Endothelial cell (in vitro differentiated cells): ENCODE results near the gene AKAP11. TPM values are rescaled to one million over a fixed set of nuclear protein-coding genes. Genes with fewer than 3 reads are reported as not detected.
"Not testable (repeated sequence)": the region's sequence is repeated elsewhere in the genome, so short reads cannot be mapped to it uniquely, and the experiment has no call there.

Source experiments
- DNase-seq: peaks from one replicate; pipeline ENCODE4 v3.0.0; 2021; ENCODE audit warnings: low spot score
- H3K27ac Mint-ChIP-seq: one replicate; pipeline ENCODE4 v1.8.0; 2021; ENCODE audit warnings: mixed read lengths, inconsistent platforms; ENCODE audit not compliant: unreplicated experiment
- H3K27me3 Mint-ChIP-seq: one replicate; pipeline ENCODE4 v1.8.0; 2021; ENCODE audit warnings: mild to moderate bottlenecking, moderate library complexity, mixed read lengths, inconsistent platforms; ENCODE audit not compliant: unreplicated experiment
- H3K36me3 Mint-ChIP-seq: one replicate; pipeline ENCODE4 v1.8.0; 2021; ENCODE audit warnings: mild to moderate bottlenecking, low read depth, mixed read lengths, inconsistent platforms; ENCODE audit not compliant: unreplicated experiment
- H3K4me1 Mint-ChIP-seq: one replicate; pipeline ENCODE4 v1.8.0; 2021; ENCODE audit warnings: mild to moderate bottlenecking, mixed read lengths, inconsistent platforms; ENCODE audit not compliant: unreplicated experiment
- H3K4me3 Mint-ChIP-seq: one replicate; pipeline ENCODE4 v1.8.0; 2021; ENCODE audit warnings: mild to moderate bottlenecking, mixed read lengths, inconsistent platforms; ENCODE audit not compliant: unreplicated experiment
- H3K9me3 Mint-ChIP-seq: one replicate; pipeline ENCODE4 v1.8.0; 2021; ENCODE audit warnings: mixed read lengths, inconsistent platforms; ENCODE audit not compliant: unreplicated experiment
- long read RNA-seq: library from polyadenylated mRNA; unstranded; transcript quantifications from one replicate; pipeline ENCODE4 v2.0.0, GENCODE V29; 2020; ENCODE audit not compliant: unreplicated experiment
- total RNA-seq: library from RNA; stranded (reverse); fragmentation: NEBNext Ultra II Directional; extraction: Animal tissue kit (Norgen Biotek cat#: 25700); gene quantifications from one replicate; pipeline ENCODE4 v1.2.1, GENCODE V29; 2021; ENCODE audit not compliant: unreplicated experiment
- TF ChIP-seq, protein P1 (sequence below): fragments of 200-600 bp; sonication (generic); IDR thresholded peaks from one replicate; pipeline ENCODE4 v1.5.0; 2021; ENCODE audit warnings: antibody characterized with exemption; ENCODE audit not compliant: unreplicated experiment

AKAP11 gene, protein sequence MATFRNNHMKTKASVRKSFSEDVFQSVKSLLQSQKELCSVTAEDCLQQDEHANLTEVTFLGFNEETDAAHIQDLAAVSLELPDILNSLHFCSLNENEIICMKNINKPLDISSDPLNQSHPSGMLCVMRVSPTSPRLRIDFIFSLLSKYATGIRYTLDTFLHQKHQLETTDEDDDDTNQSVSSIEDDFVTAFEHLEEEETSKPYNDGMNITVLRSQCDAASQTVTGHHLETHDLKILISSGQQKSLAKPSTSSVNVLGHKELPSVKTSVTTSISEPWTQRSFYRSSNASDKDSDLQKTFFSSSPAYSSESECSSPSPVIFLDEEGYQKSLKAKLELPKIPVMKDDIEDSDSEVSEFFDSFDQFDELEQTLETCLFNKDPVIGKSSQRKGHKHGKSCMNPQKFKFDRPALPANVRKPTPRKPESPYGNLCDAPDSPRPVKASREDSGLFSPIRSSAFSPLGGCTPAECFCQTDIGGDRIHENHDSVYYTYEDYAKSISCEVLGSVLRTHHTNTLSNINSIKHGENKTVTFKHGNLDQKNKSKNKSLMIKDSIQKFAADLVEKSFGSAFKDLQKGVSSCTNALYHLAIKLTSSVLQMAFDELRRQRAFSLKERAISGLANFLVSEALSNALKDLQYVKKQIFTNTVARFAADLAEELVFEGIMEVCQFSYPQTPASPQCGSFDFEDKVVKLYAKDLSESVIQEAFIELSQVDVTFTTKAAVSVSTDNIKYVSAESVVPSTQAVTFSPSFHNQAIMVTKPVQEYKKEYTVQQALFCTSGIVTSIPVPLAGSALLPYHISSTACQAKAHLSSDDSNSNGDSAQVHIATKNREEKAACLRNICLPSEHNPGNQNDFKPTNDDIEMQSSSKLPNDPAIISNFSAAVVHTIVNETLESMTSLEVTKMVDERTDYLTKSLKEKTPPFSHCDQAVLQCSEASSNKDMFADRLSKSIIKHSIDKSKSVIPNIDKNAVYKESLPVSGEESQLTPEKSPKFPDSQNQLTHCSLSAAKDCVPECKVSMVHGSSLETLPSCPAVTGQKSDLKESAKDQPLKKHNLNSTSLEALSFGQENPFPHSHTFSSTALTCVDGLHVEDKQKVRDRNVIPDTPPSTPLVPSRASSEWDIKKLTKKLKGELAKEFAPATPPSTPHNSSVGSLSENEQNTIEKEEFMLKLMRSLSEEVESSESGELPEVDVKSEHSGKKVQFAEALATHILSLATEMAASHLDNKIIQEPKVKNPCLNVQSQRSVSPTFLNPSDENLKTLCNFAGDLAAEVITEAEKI (N-terminal part only)
- 22.7 TPM for total RNA-seq
- long read RNA-seq, partial matches to known transcripts: 1 of 1 reads
- long read RNA-seq, other reads (novel, unspliced or antisense): 0 of 1 reads

DNA sequence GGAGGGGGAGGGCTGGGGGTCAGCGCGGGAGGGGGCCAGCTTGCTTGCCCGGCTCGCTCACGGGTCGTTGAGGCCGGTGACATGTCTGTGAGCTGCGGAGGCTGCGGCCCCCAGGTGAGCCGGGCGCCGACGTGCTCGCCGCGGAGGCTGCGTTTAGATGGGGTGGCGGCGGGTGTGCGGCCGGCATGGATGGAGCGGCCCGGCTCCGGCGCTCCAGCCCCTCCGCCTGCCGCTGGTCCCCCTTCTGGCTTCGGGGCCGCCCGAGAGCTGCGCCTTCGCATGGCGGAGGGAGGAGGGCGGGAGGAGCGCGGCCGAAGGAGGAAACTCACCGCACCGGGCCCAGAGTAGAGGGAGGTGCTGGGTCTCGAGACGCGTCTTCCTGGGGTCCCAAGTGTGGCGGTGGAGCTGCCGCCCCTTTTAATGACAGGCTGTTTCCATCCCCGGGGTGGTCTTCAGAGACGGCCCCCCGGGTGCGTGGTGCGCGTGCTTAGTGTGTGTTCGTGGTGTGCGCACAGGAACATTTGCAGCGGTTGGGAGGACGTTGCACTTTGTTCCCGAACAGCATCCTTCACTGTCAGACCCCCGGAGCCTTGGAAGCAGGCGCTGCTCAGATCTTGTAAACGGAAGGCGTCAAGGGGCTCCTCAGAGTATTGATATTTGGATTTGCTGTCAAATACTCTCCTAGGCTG, at the start of gene AKAP11:
AKAP11 (plus strand) TSS at position 38 of the 689 bp plus-strand sequence. CDS start 14,197 bp downstream, outside the sequence.
- DNase-seq: peak; percentile 61
- Mint-ChIP-seq H3K9me3 (no peaks in the 10 kb centered on the region), H3K36me3 (peaks cover 11% of the 10 kb centered on the region), H3K27me3 (peaks cover 3% of the 10 kb centered on the region), H3K27ac (peak within 1 kb of the TSS; percentile 93), H3K4me3 (peak within 1 kb of the TSS; percentile 98), H3K4me1 (peaks cover 25% of the 10 kb centered on the region)
- TF ChIP-seq, protein P1, sequence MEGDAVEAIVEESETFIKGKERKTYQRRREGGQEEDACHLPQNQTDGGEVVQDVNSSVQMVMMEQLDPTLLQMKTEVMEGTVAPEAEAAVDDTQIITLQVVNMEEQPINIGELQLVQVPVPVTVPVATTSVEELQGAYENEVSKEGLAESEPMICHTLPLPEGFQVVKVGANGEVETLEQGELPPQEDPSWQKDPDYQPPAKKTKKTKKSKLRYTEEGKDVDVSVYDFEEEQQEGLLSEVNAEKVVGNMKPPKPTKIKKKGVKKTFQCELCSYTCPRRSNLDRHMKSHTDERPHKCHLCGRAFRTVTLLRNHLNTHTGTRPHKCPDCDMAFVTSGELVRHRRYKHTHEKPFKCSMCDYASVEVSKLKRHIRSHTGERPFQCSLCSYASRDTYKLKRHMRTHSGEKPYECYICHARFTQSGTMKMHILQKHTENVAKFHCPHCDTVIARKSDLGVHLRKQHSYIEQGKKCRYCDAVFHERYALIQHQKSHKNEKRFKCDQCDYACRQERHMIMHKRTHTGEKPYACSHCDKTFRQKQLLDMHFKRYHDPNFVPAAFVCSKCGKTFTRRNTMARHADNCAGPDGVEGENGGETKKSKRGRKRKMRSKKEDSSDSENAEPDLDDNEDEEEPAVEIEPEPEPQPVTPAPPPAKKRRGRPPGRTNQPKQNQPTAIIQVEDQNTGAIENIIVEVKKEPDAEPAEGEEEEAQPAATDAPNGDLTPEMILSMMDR: no peak

DNA sequence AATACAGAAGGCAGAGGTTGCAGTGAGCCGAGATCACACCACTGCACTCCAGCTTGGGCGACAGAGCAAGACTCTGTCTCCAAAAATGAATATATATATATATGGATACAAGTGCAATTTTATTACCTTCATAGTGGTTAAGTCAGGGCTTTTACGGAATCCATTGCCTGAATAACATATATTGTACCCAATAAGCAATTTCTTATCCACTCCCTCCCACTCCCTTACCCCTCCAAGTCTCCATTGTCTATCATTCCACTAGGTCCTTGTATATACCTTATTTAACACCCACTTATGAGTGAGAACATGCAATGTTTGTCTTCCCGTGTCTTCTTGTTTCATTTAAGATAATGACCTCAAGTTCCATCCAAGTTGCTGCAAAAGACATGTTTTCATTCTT, 48.3 kb upstream of the AKAP11 start:
- DNase-seq: no peak
- TF ChIP-seq, protein P1: no peak
- H3K27ac Mint-ChIP-seq: no peak overlapping the region
- H3K4me1 Mint-ChIP-seq: no peaks in the 10 kb centered on the region
- H3K27me3 Mint-ChIP-seq: peaks cover 5% of the 10 kb centered on the region
- no peak overlapping the region for H3K4me3 Mint-ChIP-seq
- peaks cover 31% of the 10 kb centered on the region for H3K36me3 Mint-ChIP-seq
- no peaks in the 10 kb centered on the region for H3K9me3 Mint-ChIP-seq

DNA sequence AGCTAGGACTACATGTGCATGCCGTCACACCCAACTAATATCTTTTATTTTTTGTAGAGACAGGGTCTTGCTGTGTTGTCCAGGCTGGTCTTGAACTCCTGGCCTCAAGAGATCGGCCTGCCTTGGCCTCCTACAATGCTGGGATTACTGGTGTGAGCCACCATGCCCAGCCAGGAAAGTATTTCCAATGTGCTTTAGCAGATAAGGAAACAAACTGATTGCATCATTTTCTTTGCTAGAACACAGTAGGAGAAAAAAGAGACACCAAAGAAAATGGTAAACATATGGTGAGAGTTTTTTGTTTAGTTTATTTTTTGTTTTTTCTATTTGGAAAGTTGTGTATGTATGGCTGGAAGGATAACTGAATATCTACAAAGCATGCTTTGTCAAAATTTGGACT, 46.9 kb upstream of the AKAP11 start:
- peaks cover 5% of the 10 kb centered on the region for H3K27me3 Mint-ChIP-seq
- TF ChIP-seq, protein P1: no peak
- peaks cover 31% of the 10 kb centered on the region for H3K36me3 Mint-ChIP-seq
- DNase-seq: no peak
- peak overlapping the region; percentile 68 for H3K4me3 Mint-ChIP-seq
- no peaks in the 10 kb centered on the region for H3K4me1 Mint-ChIP-seq
- no peaks in the 10 kb centered on the region for H3K9me3 Mint-ChIP-seq
- no peak overlapping the region for H3K27ac Mint-ChIP-seq

DNA sequence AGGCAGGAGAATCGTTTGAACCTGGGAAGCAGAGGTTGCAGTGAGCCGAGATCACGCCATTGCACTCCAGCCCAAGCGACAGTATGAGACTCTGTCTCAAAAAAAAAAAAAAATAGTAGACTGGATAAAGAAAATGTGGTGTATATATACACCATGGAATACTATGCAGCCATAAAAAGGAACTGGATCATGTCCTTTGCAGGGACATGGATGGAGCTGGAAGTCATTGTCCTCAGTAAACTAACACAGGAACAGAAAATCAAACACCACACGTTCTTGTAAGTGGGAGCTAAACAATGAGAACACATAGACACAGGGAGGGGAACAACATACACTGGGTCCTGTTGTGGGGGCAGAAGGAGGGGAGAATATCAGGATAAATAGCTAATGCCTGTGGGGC, 45.2 kb upstream of the AKAP11 start:
- H3K27me3 Mint-ChIP-seq, H3K9me3 Mint-ChIP-seq, H3K4me1 Mint-ChIP-seq, H3K4me3 Mint-ChIP-seq, H3K27ac Mint-ChIP-seq, DNase-seq: not testable (repeated sequence)
- H3K36me3 Mint-ChIP-seq: peaks cover 31% of the 10 kb centered on the region

DNA sequence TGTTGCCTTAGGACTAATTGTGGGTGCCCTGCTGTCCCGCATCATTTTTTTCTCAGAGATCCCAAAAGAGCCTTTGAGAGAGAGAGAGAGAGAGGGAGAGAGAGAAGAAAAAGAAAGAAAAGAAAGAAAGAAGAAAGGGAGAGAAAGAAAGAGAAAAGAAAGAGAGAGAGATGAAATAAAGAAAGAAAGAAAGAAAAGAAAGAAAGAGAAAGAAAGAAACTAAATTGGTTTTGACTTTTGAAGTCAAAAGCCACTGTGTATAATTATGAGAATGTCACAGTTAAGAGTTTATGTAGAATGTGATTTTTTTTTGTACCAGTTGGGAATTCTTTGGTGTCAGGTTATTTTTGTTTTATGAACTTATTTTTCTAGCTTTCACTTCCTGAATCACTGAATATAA, 43.4 kb upstream of the AKAP11 start:
- Mint-ChIP-seq H3K9me3 (no peaks in the 10 kb centered on the region), H3K36me3 (peaks cover 29% of the 10 kb centered on the region), H3K27me3 (peaks cover 6% of the 10 kb centered on the region), H3K4me3 (no peak overlapping the region), H3K27ac (no peak overlapping the region), H3K4me1 (no peaks in the 10 kb centered on the region)
- no peak for DNase-seq
- TF ChIP-seq, protein P1: no peak
